NB4 (cell line): Measurements from ENCODE around the gene POM121.
"Not testable (repeated sequence)": the region's sequence is repeated elsewhere in the genome, so short reads cannot be mapped to it uniquely, and the experiment has no call there.

Source experiments
- POLR2A ChIP-seq: IDR thresholded peaks from 2 replicates; pipeline ENCODE4 v1.6.1; 2011; ENCODE audit warnings: mild to moderate bottlenecking; ENCODE audit not compliant: insufficient read length; ENCODE audit errors: extremely low read depth
- TF ChIP-seq, protein P1 (sequence below): IDR thresholded peaks from one replicate; pipeline ENCODE4 v1.5.1; 2012; ENCODE audit warnings: low read depth, low read length

GRCh38 chr7:72949686-72950085 lies 24.8 kb downstream of the POM121 start:
- TF ChIP-seq, protein P1, sequence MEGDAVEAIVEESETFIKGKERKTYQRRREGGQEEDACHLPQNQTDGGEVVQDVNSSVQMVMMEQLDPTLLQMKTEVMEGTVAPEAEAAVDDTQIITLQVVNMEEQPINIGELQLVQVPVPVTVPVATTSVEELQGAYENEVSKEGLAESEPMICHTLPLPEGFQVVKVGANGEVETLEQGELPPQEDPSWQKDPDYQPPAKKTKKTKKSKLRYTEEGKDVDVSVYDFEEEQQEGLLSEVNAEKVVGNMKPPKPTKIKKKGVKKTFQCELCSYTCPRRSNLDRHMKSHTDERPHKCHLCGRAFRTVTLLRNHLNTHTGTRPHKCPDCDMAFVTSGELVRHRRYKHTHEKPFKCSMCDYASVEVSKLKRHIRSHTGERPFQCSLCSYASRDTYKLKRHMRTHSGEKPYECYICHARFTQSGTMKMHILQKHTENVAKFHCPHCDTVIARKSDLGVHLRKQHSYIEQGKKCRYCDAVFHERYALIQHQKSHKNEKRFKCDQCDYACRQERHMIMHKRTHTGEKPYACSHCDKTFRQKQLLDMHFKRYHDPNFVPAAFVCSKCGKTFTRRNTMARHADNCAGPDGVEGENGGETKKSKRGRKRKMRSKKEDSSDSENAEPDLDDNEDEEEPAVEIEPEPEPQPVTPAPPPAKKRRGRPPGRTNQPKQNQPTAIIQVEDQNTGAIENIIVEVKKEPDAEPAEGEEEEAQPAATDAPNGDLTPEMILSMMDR: not testable (repeated sequence)
- TF ChIP-seq POLR2A: not testable (repeated sequence)
